ENCODE data around the gene DAB2IP. TPM values are rescaled to one million over a fixed set of nuclear protein-coding genes. Genes with fewer than 3 reads are reported as not detected.

Gene DAB2IP
- total and polyA plus RNA-seq, 2 of the 4 experiments (the other 2 are of a cell fraction) = 5.6 to 17.2 TPM

DNA sequence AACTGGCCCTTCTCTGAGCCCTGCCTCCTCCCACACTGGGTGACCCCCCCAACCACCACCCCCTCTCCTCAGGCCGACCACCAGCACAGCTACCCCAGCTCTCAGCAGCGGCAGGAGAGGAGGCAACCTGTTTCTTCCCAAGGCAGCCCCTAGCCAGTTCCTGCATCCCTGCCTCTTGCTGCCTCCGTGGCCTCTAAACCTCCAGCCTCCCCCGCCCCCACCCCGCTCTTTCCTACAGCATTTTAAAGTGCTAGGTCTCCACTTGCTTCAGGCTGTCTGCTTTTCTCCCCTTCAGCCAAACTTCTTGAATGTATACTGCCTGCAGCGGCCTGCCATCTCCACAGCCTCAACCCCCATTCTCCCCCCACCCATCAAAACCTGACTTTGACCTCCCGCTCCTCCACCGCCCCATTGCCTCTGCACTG, 135.6 kb downstream of the DAB2IP start:
- H2AK9ac ChIP-seq (replicated peaks; ENCODE audit: low read depth, low read length, poor library complexity) = peak overlapping the region; percentile 8
- WGBS, 2 experiments (ENCODE audit: extremely low coverage in 2 of 2, insufficient read length in 1 of 2) = 33% methylated on average over 1 of the region's 8 CpGs; no CpG with 5 or more reads in 1 of the 2 experiments
- no peak overlapping the region for H2BK20ac ChIP-seq (ENCODE audit: low read depth, low read length)
- H3K4ac ChIP-seq (ENCODE audit: low read depth, low read length) = no peak overlapping the region
- no peak overlapping the region for H2AK5ac ChIP-seq (ENCODE audit: low read depth, low read length)
- ChIA-PET CTCF (no interaction called here), POLR2A (ENCODE audit: unreplicated experiment) (no interaction called here)
- H3K4me1 ChIP-seq (ENCODE audit: control insufficient read depth, insufficient read depth, low read length) = no peaks in the 10 kb centered on the region; the same call in 1 of the 2 replicates
- no peak overlapping the region for H3K9ac ChIP-seq (ENCODE audit: low read depth, low read length)
- H3K9me1 ChIP-seq (ENCODE audit: insufficient read depth, low read length) = no peaks in the 10 kb centered on the region
- dilution Hi-C loops (cut with HindIII; ENCODE audit: low sequenced_read_pairs, unreplicated experiment) (no loop called here), in situ Hi-C loops (cut with MboI; ENCODE audit: low sequenced_read_pairs) (no loop called here), intact Hi-C loops (cut with micrococcal nuclease) (no loop called here)
- H3K9me3 ChIP-seq (ENCODE audit: control insufficient read depth, insufficient read depth, low read length) = no peaks in the 10 kb centered on the region
- H3K4me3 ChIP-seq (ENCODE audit: insufficient read depth, low read depth, low read length) = no peak overlapping the region
- no peaks in the 10 kb centered on the region for H4K20me1 ChIP-seq (ENCODE audit: insufficient read depth, low read length)
- no peak overlapping the region for H3K4me2 ChIP-seq (ENCODE audit: low read depth, low read length)
- H2BK15ac ChIP-seq (ENCODE audit: low read depth, low read length) = no peak overlapping the region
- no peak overlapping the region for H4K5ac ChIP-seq (ENCODE audit: low read depth, low read length)
- no peak overlapping the region for H3K27ac ChIP-seq (ENCODE audit: insufficient read depth, low read length)
- ATAC-seq (ENCODE audit: low read depth) (no peak), DNase-seq (no peak)
- no peak overlapping the region for H2BK120ac ChIP-seq (ENCODE audit: low read depth, low read length)
- no peak overlapping the region for H2AFZ ChIP-seq (replicated peaks; ENCODE audit: low read length, poor library complexity)
- no peak overlapping the region for H3K14ac ChIP-seq (replicated peaks; ENCODE audit: low read depth, low read length)
- no peaks in the 10 kb centered on the region for H3K27me3 ChIP-seq (ENCODE audit: control insufficient read depth, insufficient read depth, low read length)
- H3K36me3 ChIP-seq (ENCODE audit: control insufficient read depth, insufficient read depth, low read length) = peaks cover 27% of the 10 kb centered on the region; the same call in 1 of the 2 replicates
- TF ChIP-seq MAZ (IDR thresholded peaks at IDR 0.05; ENCODE audit: borderline replicate concordance, low read depth, low read length) = no peak
- no peak for TF ChIP-seq FOS (IDR thresholded peaks at IDR 0.05; ENCODE audit: low read depth, low read length)
- TF ChIP-seq MXI1 (IDR thresholded peaks at IDR 0.05; ENCODE audit: borderline replicate concordance, low read depth, low read length) = no peak
- no peak for TF ChIP-seq RCOR1 (IDR thresholded peaks at IDR 0.05; ENCODE audit: insufficient replicate concordance, low read length)
- TF ChIP-seq CEBPB (IDR thresholded peaks at IDR 0.05; ENCODE audit: low read depth, low read length) = no peak
- TF ChIP-seq RFX5 (IDR thresholded peaks at IDR 0.05; ENCODE audit: low read depth, low read length) = no peak
- no peak for TF ChIP-seq USF2 (IDR thresholded peaks at IDR 0.05; ENCODE audit: low read depth, low read length)
- TF ChIP-seq SMC3 (IDR thresholded peaks at IDR 0.05; ENCODE audit: low read depth, low read length) = no peak
- no peak for TF ChIP-seq CHD1 (IDR thresholded peaks at IDR 0.05; ENCODE audit: low read depth, low read length)
- TF ChIP-seq NFE2L2 (IDR thresholded peaks at IDR 0.05; ENCODE audit: low read depth, low read length) = no peak
- no peak for TF ChIP-seq BHLHE40 (IDR thresholded peaks at IDR 0.05; ENCODE audit: low read depth, low read length)
- TF ChIP-seq, protein P1, sequence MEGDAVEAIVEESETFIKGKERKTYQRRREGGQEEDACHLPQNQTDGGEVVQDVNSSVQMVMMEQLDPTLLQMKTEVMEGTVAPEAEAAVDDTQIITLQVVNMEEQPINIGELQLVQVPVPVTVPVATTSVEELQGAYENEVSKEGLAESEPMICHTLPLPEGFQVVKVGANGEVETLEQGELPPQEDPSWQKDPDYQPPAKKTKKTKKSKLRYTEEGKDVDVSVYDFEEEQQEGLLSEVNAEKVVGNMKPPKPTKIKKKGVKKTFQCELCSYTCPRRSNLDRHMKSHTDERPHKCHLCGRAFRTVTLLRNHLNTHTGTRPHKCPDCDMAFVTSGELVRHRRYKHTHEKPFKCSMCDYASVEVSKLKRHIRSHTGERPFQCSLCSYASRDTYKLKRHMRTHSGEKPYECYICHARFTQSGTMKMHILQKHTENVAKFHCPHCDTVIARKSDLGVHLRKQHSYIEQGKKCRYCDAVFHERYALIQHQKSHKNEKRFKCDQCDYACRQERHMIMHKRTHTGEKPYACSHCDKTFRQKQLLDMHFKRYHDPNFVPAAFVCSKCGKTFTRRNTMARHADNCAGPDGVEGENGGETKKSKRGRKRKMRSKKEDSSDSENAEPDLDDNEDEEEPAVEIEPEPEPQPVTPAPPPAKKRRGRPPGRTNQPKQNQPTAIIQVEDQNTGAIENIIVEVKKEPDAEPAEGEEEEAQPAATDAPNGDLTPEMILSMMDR (conservative IDR thresholded peaks at IDR 0.05; ENCODE audit: low read depth, low read length) = no peak
- no peak for TF ChIP-seq MAFK (IDR thresholded peaks at IDR 0.05; ENCODE audit: low read depth, low read length)
- no peak overlapping the region for H3K56ac ChIP-seq (ENCODE audit: extremely low read depth, insufficient read depth, low read length)
- H4K91ac ChIP-seq (ENCODE audit: insufficient read depth, low read depth, low read length) = no peak overlapping the region
- H4K8ac ChIP-seq (ENCODE audit: low read depth in 2 of 2, low read length in 2 of 2) = no peak overlapping the region
- no peak overlapping the region for H2BK5ac ChIP-seq (ENCODE audit: low read depth, low read length, poor library complexity, severe bottlenecking)
- BruUV-seq (replicated peaks) = no TSS peak
- no peak overlapping the region for H3K23ac ChIP-seq (ENCODE audit: low read depth, low read length)
- no peak overlapping the region for H3K18ac ChIP-seq (ENCODE audit: low read depth, low read length)
- no peaks in the 10 kb centered on the region for H3K79me1 ChIP-seq (ENCODE audit: low read depth in 1 of 2, low read length in 2 of 2)
